ENCODE results near the gene TIFAB. TPM values are rescaled to one million over a fixed set of nuclear protein-coding genes. Genes with fewer than 3 reads are reported as not detected.

Gene TIFAB
- polyA plus RNA-seq, 1 of the 3 experiments (the other 2 are of a cell fraction), result not detected

DNA sequence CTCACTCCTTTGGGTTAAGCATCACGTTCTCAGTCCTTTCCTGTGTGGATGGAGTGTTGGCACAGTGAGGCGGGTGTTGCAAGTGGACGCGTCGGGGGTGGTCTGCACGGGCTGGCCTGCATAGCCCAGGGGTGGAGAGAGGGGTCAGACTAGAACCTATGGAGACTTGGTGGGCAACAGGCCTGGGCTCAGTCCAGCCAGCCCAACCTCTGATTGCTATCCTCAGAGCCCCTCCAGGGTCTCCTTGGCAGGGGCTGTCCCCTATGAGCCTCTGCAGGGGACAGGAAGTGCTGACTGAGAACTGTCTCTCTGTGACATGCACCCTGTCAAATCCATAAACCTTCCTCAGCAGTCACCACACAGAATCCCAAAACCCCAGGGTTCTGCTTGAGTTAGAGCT lies 7.3 kb downstream of the TIFAB start:
- H3F3A ChIP-seq (replicated peaks; ENCODE audit: insufficient read depth), result no peaks in the 10 kb centered on the region
- ChIA-PET CTCF (interaction anchor here (0.7 to 4.3 kb wide), 6 partner anchors 12 to 385 kb away, joined by 3 to 50 read pairs (median 3); no protein-coding TSS in a partner anchor), POLR2A (no interaction called here)
- no peak for DNase-seq
- 82% methylated on average over 5 of the region's 6 CpGs for WGBS (ENCODE audit: low lambda C conversion rate)
- H3K27ac ChIP-seq (ENCODE audit: low read depth in 2 of 2, low read length in 1 of 2), result no peak overlapping the region
- H4K20me1 ChIP-seq (ENCODE audit: insufficient read depth), result no peaks in the 10 kb centered on the region
- H3K9me3 ChIP-seq, result no peaks in the 10 kb centered on the region
- peaks cover 0 to 10% of the 10 kb centered on the region in 2 experiments; a peak in 1 of 4 replicates for H3K4me1 ChIP-seq (ENCODE audit: control insufficient read depth in 1 of 2, insufficient read depth in 2 of 2, low read depth in 1 of 2, low read length in 1 of 2)
- peaks cover under 1% of the 10 kb centered on the region; the same call in 1 of the 2 replicates for H3K27me3 ChIP-seq (ENCODE audit: insufficient read depth)
- H3K9me2 ChIP-seq, result no peaks in the 10 kb centered on the region
- no peak overlapping the region for H3K9ac ChIP-seq
- H2AFZ ChIP-seq (ENCODE audit: low read depth), result no peak overlapping the region
- no peak overlapping the region for H3K4me3 ChIP-seq (ENCODE audit: low read depth in 2 of 2, low read length in 1 of 2)
- no peak for TF ChIP-seq GABPA (IDR thresholded peaks at IDR 0.05; ENCODE audit: low read depth)
- TF ChIP-seq, protein P1, sequence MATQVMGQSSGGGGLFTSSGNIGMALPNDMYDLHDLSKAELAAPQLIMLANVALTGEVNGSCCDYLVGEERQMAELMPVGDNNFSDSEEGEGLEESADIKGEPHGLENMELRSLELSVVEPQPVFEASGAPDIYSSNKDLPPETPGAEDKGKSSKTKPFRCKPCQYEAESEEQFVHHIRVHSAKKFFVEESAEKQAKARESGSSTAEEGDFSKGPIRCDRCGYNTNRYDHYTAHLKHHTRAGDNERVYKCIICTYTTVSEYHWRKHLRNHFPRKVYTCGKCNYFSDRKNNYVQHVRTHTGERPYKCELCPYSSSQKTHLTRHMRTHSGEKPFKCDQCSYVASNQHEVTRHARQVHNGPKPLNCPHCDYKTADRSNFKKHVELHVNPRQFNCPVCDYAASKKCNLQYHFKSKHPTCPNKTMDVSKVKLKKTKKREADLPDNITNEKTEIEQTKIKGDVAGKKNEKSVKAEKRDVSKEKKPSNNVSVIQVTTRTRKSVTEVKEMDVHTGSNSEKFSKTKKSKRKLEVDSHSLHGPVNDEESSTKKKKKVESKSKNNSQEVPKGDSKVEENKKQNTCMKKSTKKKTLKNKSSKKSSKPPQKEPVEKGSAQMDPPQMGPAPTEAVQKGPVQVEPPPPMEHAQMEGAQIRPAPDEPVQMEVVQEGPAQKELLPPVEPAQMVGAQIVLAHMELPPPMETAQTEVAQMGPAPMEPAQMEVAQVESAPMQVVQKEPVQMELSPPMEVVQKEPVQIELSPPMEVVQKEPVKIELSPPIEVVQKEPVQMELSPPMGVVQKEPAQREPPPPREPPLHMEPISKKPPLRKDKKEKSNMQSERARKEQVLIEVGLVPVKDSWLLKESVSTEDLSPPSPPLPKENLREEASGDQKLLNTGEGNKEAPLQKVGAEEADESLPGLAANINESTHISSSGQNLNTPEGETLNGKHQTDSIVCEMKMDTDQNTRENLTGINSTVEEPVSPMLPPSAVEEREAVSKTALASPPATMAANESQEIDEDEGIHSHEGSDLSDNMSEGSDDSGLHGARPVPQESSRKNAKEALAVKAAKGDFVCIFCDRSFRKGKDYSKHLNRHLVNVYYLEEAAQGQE (IDR thresholded peaks at IDR 0.05; ENCODE audit: low read depth, low read length), result no peak
- TF ChIP-seq NFIC (IDR thresholded peaks at IDR 0.05; ENCODE audit: borderline replicate concordance), result no peak
- TF ChIP-seq TCF12 (IDR thresholded peaks at IDR 0.05), result no peak
- TF ChIP-seq TEAD4 (IDR thresholded peaks at IDR 0.05; ENCODE audit: borderline replicate concordance, insufficient read depth), result no peak
- TF ChIP-seq FOXJ3 (CRISPR knock-in tag; IDR thresholded peaks at IDR 0.05), result no peak
- TF ChIP-seq EZH2phosphoT487 (IDR thresholded peaks at IDR 0.05; ENCODE audit: borderline replicate concordance, low read depth), result no peak
- no peak for TF ChIP-seq POLR2AphosphoS5 (IDR thresholded peaks at IDR 0.05; ENCODE audit: low read depth, low read length)
- TF ChIP-seq, protein P2, sequence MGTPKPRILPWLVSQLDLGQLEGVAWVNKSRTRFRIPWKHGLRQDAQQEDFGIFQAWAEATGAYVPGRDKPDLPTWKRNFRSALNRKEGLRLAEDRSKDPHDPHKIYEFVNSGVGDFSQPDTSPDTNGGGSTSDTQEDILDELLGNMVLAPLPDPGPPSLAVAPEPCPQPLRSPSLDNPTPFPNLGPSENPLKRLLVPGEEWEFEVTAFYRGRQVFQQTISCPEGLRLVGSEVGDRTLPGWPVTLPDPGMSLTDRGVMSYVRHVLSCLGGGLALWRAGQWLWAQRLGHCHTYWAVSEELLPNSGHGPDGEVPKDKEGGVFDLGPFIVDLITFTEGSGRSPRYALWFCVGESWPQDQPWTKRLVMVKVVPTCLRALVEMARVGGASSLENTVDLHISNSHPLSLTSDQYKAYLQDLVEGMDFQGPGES (IDR thresholded peaks at IDR 0.05; ENCODE audit: low read depth, low read length), result no peak
- H3K4me2 ChIP-seq, result no peak overlapping the region
- no peaks in the 10 kb centered on the region for H3K36me3 ChIP-seq (replicated peaks in 1 of 2; ENCODE audit: control insufficient read depth in 1 of 2, insufficient read depth in 2 of 2, low read length in 1 of 2)
- H3K79me2 ChIP-seq (ENCODE audit: insufficient read depth), result no peaks in the 10 kb centered on the region

DNA sequence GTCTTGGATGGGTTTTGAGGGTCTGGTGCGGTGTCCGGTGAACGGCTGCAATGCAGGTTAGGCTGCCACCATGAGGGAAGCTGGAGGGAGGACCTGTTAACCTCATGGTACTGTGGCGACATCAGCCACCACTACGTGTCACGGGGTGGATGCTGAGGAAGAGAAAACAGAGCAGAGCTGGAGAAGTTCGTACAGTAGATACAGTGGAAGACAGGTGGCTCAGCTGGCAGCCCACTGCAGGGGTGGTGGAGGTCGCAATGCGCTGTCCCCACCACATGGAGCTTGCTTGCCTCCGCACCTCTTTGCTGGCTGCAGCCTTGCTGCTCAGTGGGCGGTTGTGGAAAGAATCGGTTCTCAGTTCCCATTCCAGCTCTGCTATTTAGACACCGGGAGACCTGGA lies 7.8 kb downstream of the TIFAB start:
- ChIA-PET POLR2A (no interaction called here), CTCF (interaction anchor here (0.7 to 4.3 kb wide), 4 partner anchors 12 to 385 kb away, joined by 3 to 50 read pairs (median 3); no protein-coding TSS in a partner anchor)
- no peaks in the 10 kb centered on the region for H3K9me2 ChIP-seq
- H3K36me3 ChIP-seq (replicated peaks in 1 of 2; ENCODE audit: control insufficient read depth in 1 of 2, insufficient read depth in 2 of 2, low read length in 1 of 2), result no peaks in the 10 kb centered on the region
- no peak overlapping the region for H2AFZ ChIP-seq (ENCODE audit: low read depth)
- no peaks in the 10 kb centered on the region for H3K79me2 ChIP-seq (ENCODE audit: insufficient read depth)
- H3K4me1 ChIP-seq (ENCODE audit: control insufficient read depth in 1 of 2, insufficient read depth in 2 of 2, low read depth in 1 of 2, low read length in 1 of 2), result peaks cover 0 to 15% of the 10 kb centered on the region in 2 experiments; a peak in 1 of 4 replicates
- H3K4me2 ChIP-seq, result no peak overlapping the region
- WGBS (ENCODE audit: low lambda C conversion rate), result 77% methylated on average over 9 of the region's 13 CpGs
- no peaks in the 10 kb centered on the region for H3F3A ChIP-seq (replicated peaks; ENCODE audit: insufficient read depth)
- H3K27ac ChIP-seq (ENCODE audit: low read depth in 2 of 2, low read length in 1 of 2), result no peak overlapping the region
- H3K9me3 ChIP-seq, result no peaks in the 10 kb centered on the region
- no peak overlapping the region for H3K4me3 ChIP-seq (ENCODE audit: low read depth in 2 of 2, low read length in 1 of 2)
- H3K9ac ChIP-seq, result no peak overlapping the region
- no peak for DNase-seq
- H3K27me3 ChIP-seq (ENCODE audit: insufficient read depth), result no peaks in the 10 kb centered on the region
- no peaks in the 10 kb centered on the region for H4K20me1 ChIP-seq (ENCODE audit: insufficient read depth)
- no peak for TF ChIP-seq EP300 (IDR thresholded peaks at IDR 0.05; ENCODE audit: borderline replicate concordance in 1 of 2, low read depth in 1 of 2, low read length in 1 of 2)
- TF ChIP-seq, protein P2 (IDR thresholded peaks at IDR 0.05; ENCODE audit: low read depth, low read length), result no peak
- TF ChIP-seq NFIC (IDR thresholded peaks at IDR 0.05; ENCODE audit: borderline replicate concordance), result no peak
- no peak for TF ChIP-seq RCOR1 (IDR thresholded peaks at IDR 0.05; ENCODE audit: low read length)
- TF ChIP-seq, protein P3, sequence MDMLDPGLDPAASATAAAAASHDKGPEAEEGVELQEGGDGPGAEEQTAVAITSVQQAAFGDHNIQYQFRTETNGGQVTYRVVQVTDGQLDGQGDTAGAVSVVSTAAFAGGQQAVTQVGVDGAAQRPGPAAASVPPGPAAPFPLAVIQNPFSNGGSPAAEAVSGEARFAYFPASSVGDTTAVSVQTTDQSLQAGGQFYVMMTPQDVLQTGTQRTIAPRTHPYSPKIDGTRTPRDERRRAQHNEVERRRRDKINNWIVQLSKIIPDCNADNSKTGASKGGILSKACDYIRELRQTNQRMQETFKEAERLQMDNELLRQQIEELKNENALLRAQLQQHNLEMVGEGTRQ (IDR thresholded peaks at IDR 0.05; ENCODE audit: borderline replicate concordance, low read depth, low read length), result no peak
- no peak for TF ChIP-seq FOXM1 (IDR thresholded peaks at IDR 0.05; ENCODE audit: low read depth)
- TF ChIP-seq MXI1 (IDR thresholded peaks at IDR 0.05; ENCODE audit: low read depth, low read length), result no peak
- TF ChIP-seq SMC3 (IDR thresholded peaks at IDR 0.05; ENCODE audit: low read depth, low read length), result no peak
- TF ChIP-seq YY1 (IDR thresholded peaks at IDR 0.05; ENCODE audit: low read depth), result no peak
- TF ChIP-seq, protein P1 (IDR thresholded peaks at IDR 0.05; ENCODE audit: low read depth, low read length), result no peak
